Activated CD8-positive, alpha-beta memory T cell treated with anti-CD3 and anti-CD28 coated beads for 36 hours (primary cell): ENCODE measurements around the gene TADA2B. TPM values are rescaled to one million over a fixed set of nuclear protein-coding genes. Genes with fewer than 3 reads are reported as not detected.
"Not testable (repeated sequence)": the region's sequence is repeated elsewhere in the genome, so short reads cannot be mapped to it uniquely, and the experiment has no call there.

ENCODE experiments used
- CTCF ChIA-PET: fragments of 350-600 bp; sonication (Branson Sonifier 250); formaldehyde crosslinking; loops from one replicate; lab custom pipeline; 2021; ENCODE audit warnings: antibody characterized with exemption; lab: Charles Lee
- POLR2A ChIA-PET: fragments of 350-600 bp; sonication (Branson Sonifier 250); formaldehyde crosslinking; loops from one replicate; lab custom pipeline; 2021; ENCODE audit warnings: antibody characterized with exemption; lab: Charles Lee
- total RNA-seq, 2 experiments: library from RNA; stranded (reverse); gene quantifications; one replicate each; pipeline ENCODE4 v1.2.3, GENCODE V29; 2021

TADA2B gene
- total RNA-seq, 2 experiments from 2014 or later: 13.7 to 14.0 TPM

DNA sequence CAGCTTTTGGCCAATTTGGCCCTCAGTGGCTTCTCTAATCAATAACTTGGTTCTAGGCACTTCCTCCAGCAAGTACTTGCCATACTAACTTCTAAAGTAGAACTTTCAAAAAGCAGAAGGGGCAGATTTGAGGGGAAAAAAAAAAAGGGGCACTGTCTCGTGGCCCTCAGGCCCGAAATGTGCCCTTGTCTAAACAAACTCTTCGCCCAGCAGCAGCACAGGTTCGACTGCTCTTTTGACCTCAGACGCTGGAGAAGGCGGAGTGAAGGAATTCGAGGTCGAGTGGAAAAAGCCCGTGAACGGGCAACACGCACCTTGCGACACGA is 23.9 kb downstream of the TADA2B start:
- ChIA-PET POLR2A (interaction anchor here (0.6 to 4.0 kb wide), 13 partner anchors 8 to 408 kb away, joined by 3 to 55 read pairs (median 4); partner anchors contain the start of genes BLOC1S4, MRFAP1L1 and TADA2B), CTCF (interaction anchor here (0.7 to 6.2 kb wide), 8 partner anchors 10 to 377 kb away, joined by 3 to 76 read pairs (median 4); partner anchors contain the start of gene TADA2B)

DNA sequence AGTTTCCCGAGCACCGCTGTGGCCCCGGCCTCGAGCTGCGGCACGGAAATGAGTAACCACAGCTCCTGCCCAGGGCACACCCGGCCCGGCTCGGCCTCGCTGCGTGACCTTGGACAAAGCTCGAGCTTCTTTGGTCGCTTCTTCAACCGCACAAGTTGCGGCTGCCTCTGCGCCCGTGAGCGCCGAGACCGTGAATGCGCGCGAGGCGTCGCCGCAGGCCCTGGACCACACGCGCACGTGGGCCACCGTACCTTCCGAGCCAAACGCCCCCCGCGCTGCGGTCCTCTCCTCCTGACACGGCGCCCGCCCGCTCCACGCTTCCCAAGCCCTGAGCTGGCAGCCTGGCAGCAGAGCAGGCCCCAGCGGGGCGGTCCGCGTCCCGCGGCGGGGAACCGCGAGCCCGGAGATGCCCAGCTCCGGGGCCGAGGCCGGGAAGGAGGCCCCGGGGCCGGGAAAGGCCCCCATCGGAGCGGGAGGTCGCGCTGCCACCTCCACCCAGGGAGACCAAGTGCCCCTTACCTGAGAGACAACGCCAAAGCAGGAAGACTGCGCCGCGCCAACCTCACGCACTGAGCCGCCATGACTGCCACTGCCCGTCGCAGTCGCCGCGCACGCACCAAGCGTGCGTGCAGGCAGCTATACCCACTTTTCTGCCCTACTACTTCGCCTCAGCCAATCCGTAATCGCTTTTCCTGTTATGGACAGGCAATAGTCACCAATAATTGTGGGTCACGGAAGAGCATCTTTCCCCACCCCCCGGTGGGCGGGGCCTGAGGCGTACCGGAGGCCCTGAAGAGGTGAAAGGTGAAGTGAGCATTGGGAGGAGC is 24.5 kb downstream of the TADA2B start, which contains the start of gene GRPEL1:
GRPEL1 (minus strand) TSS at position 613 of the 827 bp plus-strand sequence; CDS start at position 581, 32 bp downstream.
- ChIA-PET CTCF (interaction anchor here (0.7 to 6.2 kb wide), 11 partner anchors 11 to 378 kb away, joined by 3 to 76 read pairs (median 4); partner anchors contain the start of gene TADA2B), POLR2A (interaction anchor here (0.6 to 4.0 kb wide), 21 partner anchors 8 to 427 kb away, joined by 3 to 55 read pairs (median 4); partner anchors contain the start of genes BLOC1S4, MRFAP1L1, TADA2B and TBC1D14)

DNA sequence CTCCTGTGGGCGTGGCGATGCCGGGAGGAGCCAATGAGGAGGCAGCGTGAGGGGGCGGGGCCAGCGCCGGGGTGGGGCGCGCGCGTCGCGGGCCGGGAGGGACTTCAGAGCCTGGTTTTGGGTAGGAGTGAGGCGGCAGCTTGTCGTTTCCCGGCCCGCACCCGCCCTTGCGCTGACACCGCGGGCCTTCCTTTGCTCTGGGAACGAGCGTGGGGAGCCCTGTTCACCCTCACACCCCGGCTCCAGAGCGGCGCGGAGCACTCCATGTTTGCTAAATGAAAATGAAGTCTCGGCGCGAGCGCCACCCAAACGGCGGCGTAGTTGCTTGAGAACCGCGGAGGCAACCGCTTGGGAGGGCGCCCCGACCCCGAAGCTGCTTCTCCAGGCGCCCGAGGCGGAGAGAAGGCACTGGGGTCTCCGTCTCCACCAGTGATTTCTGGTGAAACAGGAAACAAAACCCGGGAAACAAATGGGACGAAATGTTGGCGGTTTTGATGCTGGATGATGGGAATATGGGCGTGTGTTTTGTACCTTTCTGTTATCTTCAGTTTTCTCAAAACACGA is 25.2 kb downstream of the TADA2B start:
- POLR2A ChIA-PET: interaction anchor here (0.7 to 4.0 kb wide), 15 partner anchors 9 to 427 kb away, joined by 3 to 55 read pairs (median 4); partner anchors contain the start of genes BLOC1S4, MRFAP1L1, TADA2B and TBC1D14
- CTCF ChIA-PET: interaction anchor here (0.8 to 6.2 kb wide), 9 partner anchors 8 to 352 kb away, joined by 3 to 76 read pairs (median 4); partner anchors contain the start of genes BLOC1S4 and TADA2B

- POLR2A ChIA-PET: interaction anchor here (1.2 to 4.0 kb wide), 5 partner anchors 25 to 159 kb away, joined by 3 to 55 read pairs (median 6); partner anchors contain the start of genes TADA2B and TBC1D14
- CTCF ChIA-PET: interaction anchor here (0.8 to 6.2 kb wide), 9 partner anchors 9 to 353 kb away, joined by 3 to 76 read pairs (median 4); partner anchors contain the start of genes BLOC1S4 and TADA2B
Measured at GRCh38 chr4:7068883-7069282, 25.7 kb downstream of the TADA2B start.

- ChIA-PET POLR2A (no interaction called here), CTCF (interaction anchor here (0.6 to 6.2 kb wide), 20 partner anchors 9 to 363 kb away, joined by 3 to 76 read pairs (median 4); partner anchors contain the start of gene TADA2B)
Measured at GRCh38 chr4:7070729-7071511, 27.7 kb downstream of the TADA2B start.

DNA sequence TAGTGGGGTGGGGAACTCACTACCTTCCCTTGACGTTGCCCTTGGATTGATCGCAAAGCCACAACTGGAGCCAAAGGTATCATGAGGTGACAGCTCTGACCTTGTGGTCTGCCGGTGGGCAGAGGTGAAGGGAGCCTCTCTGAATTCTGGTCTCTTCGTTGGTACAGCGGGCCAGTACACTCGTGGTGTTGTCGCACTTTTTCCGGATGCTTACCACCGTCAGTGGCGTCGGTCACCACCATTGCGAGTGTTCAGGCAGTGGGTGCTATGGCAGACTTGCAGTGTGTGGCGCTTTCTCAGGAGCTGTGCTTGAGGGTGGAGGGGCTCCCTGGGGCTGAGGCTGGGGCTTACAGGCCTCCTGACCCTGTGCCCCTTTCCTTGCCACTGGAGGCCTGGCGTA is 29.9 kb downstream of the TADA2B start:
- CTCF ChIA-PET: no interaction called here
- POLR2A ChIA-PET: interaction anchor here (0.6 kb wide), 1 partner anchor 10 kb away, joined by 3 read pairs; no protein-coding TSS in a partner anchor

DNA sequence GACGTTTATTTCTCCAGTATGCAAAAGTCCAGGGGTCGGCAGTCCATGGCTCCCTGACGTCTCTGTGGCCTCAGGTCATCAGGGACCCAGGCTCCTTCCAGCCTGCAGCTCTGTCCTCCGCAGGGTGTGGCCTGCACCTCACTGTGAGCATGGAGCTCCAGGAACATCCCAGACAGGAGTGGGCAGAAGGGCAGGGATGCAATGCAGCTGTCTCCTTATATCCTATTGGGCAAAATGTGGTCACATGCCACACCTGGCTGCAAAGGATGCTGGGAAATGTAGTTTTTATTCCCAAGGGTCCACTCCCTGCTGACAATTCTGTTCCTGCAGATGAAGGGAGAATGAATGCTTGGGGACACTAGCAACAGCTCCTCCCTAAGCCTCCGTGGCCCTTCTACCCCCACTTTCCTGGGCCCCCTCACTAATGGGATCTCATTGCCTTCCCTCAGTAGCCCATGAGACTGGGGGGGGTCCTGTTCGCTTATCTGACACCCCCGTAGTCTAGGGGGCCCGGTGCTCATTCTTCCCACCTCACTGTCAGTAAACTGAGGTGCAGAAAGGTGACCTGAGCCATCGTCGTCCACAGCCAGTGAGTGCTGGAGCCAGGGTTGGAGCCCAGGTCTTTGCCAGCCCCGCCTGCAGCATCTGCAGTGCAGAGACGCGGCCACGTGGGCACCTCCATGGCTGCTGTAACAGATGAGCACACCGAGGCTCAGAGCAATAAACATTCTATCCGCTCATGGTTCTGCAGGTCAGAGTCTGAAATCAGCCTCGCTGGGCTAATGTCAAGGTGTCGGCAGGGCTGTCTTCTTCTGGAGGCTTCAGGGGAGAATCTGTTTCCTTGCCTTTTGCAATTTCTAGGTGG is 30.6 kb downstream of the TADA2B start:
- CTCF ChIA-PET: no interaction called here
- POLR2A ChIA-PET: no interaction called here

- CTCF ChIA-PET: no interaction called here
Measured at GRCh38 chr4:7074426-7074825, 31.3 kb downstream of the TADA2B start.

GRCh38 chr4:7075962-7076695 is 33.0 kb downstream of the TADA2B start:
- ChIA-PET POLR2A (no interaction called here), CTCF (no interaction called here)

More at GRCh38 chr4:7074426-7074825, 31.3 kb downstream of the TADA2B start:
- POLR2A ChIA-PET: no interaction called here

GRCh38 chr4:7076696-7077082 is 33.5 kb downstream of the TADA2B start:
- ChIA-PET CTCF (no interaction called here), POLR2A (interaction anchor here (1.1 kb wide), 1 partner anchor 9 kb away, joined by 4 read pairs; the partner anchor contains the start of gene GRPEL1)

DNA sequence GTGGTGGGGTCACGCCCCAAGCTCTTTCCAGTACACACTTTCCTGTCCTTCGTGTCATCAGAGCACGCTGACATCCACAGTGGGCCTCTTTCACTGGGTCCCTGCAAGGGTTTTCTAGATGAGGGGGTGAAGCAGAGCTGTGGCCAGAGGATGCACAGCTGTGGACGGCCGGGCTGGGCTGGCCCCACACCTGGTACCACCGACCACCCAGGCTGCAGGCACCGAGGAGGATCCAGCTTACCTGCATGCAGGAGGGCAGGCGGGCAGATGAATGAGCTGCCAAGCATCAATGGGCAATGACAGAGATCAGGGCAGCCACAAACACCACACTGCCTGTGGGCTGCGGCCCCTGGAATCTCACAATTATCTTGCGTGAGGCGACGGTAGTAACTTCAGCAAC is 34.2 kb downstream of the TADA2B start:
- CTCF ChIA-PET: no interaction called here
- POLR2A ChIA-PET: interaction anchor here (1.1 kb wide), 1 partner anchor 9 kb away, joined by 4 read pairs; the partner anchor contains the start of gene GRPEL1

DNA sequence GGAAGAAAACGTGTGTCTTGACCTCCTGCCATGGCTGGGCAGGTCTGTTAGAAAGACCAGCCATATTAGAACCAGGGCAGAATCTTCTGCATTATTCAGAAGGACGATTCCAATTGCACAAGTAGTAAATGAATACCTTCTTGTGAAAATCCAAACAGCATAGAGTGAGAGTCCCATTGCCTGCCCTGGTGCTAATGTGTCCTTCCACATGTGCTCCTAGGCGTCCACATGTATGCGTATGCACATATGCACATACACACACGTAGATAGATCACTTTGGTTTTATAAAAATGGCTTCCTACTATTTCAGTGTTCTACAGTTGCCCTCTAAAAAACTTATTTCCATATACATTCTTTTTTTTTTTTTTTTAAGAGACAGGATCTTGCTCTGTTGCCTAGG is 34.9 kb downstream of the TADA2B start:
- CTCF ChIA-PET: no interaction called here
- POLR2A ChIA-PET: no interaction called here

GRCh38 chr4:7079483-7079882 is 36.3 kb downstream of the TADA2B start:
- ChIA-PET CTCF (interaction anchor here (1.6 kb wide), 1 partner anchor 8 kb away, joined by 4 read pairs; no protein-coding TSS in a partner anchor), POLR2A (interaction anchor here (0.6 kb wide), 1 partner anchor 12 kb away, joined by 3 read pairs; the partner anchor contains the start of gene GRPEL1)

GRCh38 chr4:7079909-7080308 is 36.7 kb downstream of the TADA2B start:
- POLR2A ChIA-PET: not testable (repeated sequence)

GRCh38 chr4:7083597-7084563 is 40.7 kb downstream of the TADA2B start:
- CTCF ChIA-PET: interaction anchor here (0.6 to 0.7 kb wide), 3 partner anchors 19 to 991 kb away, joined by 3 to 5 read pairs (median 4); no protein-coding TSS in a partner anchor

More at GRCh38 chr4:7079909-7080308, 36.7 kb downstream of the TADA2B start:
- CTCF ChIA-PET: interaction anchor here (1.6 kb wide), 1 partner anchor 9 kb away, joined by 4 read pairs; no protein-coding TSS in a partner anchor

More at GRCh38 chr4:7083597-7084563, 40.7 kb downstream of the TADA2B start:
- POLR2A ChIA-PET: interaction anchor here (0.7 kb wide), 1 partner anchor 40 kb away, joined by 4 read pairs; no protein-coding TSS in a partner anchor
